ENCODE measurements around the gene GALNT11. TPM values are rescaled to one million over a fixed set of nuclear protein-coding genes. Genes with fewer than 3 reads are reported as not detected.

The GALNT11 gene
- total and polyA plus RNA-seq, 2 of the 4 experiments (the other 2 are of a cell fraction) = 24.4 to 29.3 TPM

DNA sequence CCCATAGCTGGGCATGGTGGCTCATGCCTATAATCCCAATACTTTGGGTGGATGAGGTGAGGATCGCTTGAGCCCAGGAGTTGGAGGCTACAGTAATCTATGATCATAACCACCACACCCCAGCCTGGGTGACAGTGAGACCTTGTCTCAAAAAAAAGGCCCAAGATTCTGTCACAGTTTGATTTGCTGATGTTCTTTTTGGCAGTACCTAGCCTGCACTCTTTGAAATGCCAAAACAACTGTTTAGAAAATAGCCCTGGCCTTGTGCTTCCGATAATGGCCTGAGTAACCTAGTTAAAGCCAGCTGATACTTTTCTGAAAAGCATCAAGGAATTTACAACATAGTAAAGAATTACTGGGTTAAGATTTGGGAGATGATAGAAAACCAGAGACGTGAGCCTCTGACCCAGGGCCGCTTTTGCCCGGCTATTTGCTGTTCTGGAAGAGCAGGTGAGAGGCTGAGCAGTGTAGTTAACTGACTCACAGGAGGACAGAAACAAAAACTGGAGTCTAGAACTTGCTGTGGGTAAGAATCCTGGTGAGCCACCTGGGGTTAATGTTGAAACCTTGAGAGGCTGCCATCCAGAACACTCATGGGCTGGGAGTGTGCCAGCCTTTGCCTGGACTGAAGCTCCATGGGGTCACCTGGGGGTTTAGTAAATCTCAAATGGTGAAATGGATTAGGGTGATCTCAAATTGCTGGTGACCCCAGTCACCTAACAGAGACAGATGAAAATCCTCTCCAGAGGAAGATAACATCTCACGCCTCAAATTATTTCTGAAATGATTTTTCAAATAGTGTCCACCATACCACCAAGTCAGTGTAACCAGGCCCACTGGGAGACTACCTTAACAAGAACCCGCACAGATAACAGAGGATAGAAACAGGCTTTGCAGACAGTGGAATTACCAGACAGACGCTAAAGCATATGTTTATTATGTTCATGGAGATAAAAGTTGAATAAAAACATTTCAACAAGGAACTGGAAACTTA lies 51.8 kb downstream of the GALNT11 start (continued):
- TF ChIP-seq MAZ (IDR thresholded peaks at IDR 0.05; ENCODE audit: borderline replicate concordance, low read depth, low read length) = no peak
- TF ChIP-seq RFX5 (IDR thresholded peaks at IDR 0.05; ENCODE audit: low read depth, low read length) = no peak

- no peak overlapping the region for H3K14ac ChIP-seq (replicated peaks; ENCODE audit: low read depth, low read length)
- H2BK120ac ChIP-seq (ENCODE audit: low read depth, low read length) = no peak overlapping the region
- H2BK5ac ChIP-seq (ENCODE audit: low read depth, low read length, poor library complexity, severe bottlenecking) = no peak overlapping the region
- no peak overlapping the region for H3K4me3 ChIP-seq (ENCODE audit: insufficient read depth, low read depth, low read length)
- H3K27me3 ChIP-seq (ENCODE audit: control insufficient read depth, insufficient read depth, low read length) = no peaks in the 10 kb centered on the region
- no peak overlapping the region for H3K4ac ChIP-seq (ENCODE audit: low read depth, low read length)
- H3K4me2 ChIP-seq (ENCODE audit: low read depth, low read length) = no peak overlapping the region
- no peak for DNase-seq
- no peak overlapping the region for H3K9ac ChIP-seq (ENCODE audit: low read depth, low read length)
- H2AK5ac ChIP-seq (ENCODE audit: low read depth, low read length) = no peak overlapping the region
- dilution Hi-C loops (cut with HindIII; ENCODE audit: low sequenced_read_pairs, unreplicated experiment) (no loop called here), intact Hi-C loops (cut with micrococcal nuclease) (no loop called here), in situ Hi-C loops (cut with MboI; ENCODE audit: low sequenced_read_pairs) (no loop called here)
- peaks cover 4% of the 10 kb centered on the region; the same call in 1 of the 2 replicates for H3K9me1 ChIP-seq (ENCODE audit: insufficient read depth, low read length)
- H4K8ac ChIP-seq (ENCODE audit: low read depth in 2 of 2, low read length in 2 of 2) = no peak overlapping the region
- H2BK20ac ChIP-seq (ENCODE audit: low read depth, low read length) = no peak overlapping the region
- POLR2A ChIA-PET (ENCODE audit: unreplicated experiment) = no interaction called here
- H3K23ac ChIP-seq (ENCODE audit: low read depth, low read length) = no peak overlapping the region
- no peak overlapping the region for H3K27ac ChIP-seq (ENCODE audit: insufficient read depth, low read length)
- H3K4me1 ChIP-seq (ENCODE audit: control insufficient read depth, insufficient read depth, low read length) = 0 out of 2 replicates have a peak, but pooled peaks cover 1% of the 10 kb centered on the region
- ATAC-seq (ENCODE audit: low read depth) = no peak
- CTCF ChIA-PET = interaction anchor here (0.7 kb wide), 1 partner anchor 18 kb away, joined by 3 read pairs; no protein-coding TSS in a partner anchor
- no peak overlapping the region for H2AK9ac ChIP-seq (replicated peaks; ENCODE audit: low read depth, low read length, poor library complexity)
- WGBS, 2 experiments (ENCODE audit: extremely low coverage in 2 of 2, insufficient read length in 1 of 2) = 75 to 100% methylated on average over 1 to 2 of the region's 6 CpGs
- H2AFZ ChIP-seq (replicated peaks; ENCODE audit: low read length, poor library complexity) = no peak overlapping the region
- H2BK15ac ChIP-seq (ENCODE audit: low read depth, low read length) = no peak overlapping the region
- H4K20me1 ChIP-seq (ENCODE audit: insufficient read depth, low read length) = no peaks in the 10 kb centered on the region
- no peak overlapping the region for H4K5ac ChIP-seq (ENCODE audit: low read depth, low read length)
- H3K36me3 ChIP-seq (ENCODE audit: control insufficient read depth, insufficient read depth, low read length) = no peaks in the 10 kb centered on the region
- H4K91ac ChIP-seq (ENCODE audit: insufficient read depth, low read depth, low read length) = no peak overlapping the region
- no peak overlapping the region for H3K18ac ChIP-seq (ENCODE audit: low read depth, low read length)
- no TSS peak for BruUV-seq (replicated peaks)
- H3K56ac ChIP-seq (ENCODE audit: extremely low read depth, insufficient read depth, low read length) = no peak overlapping the region
- peaks cover 6 to 15% of the 10 kb centered on the region in 2 experiments for H3K79me1 ChIP-seq (ENCODE audit: low read depth in 1 of 2, low read length in 2 of 2)
- no peaks in the 10 kb centered on the region for H3K9me3 ChIP-seq (ENCODE audit: control insufficient read depth, insufficient read depth, low read length)
- TF ChIP-seq RCOR1 (IDR thresholded peaks at IDR 0.05; ENCODE audit: insufficient replicate concordance, low read length) (no peak), CTCF (conservative IDR thresholded peaks at IDR 0.05; ENCODE audit: low read depth, low read length) (no peak), POLR2A (IDR thresholded peaks at IDR 0.05; ENCODE audit: low read depth, low read length) (no peak), RAD21 (IDR thresholded peaks at IDR 0.05; ENCODE audit: low read length) (no peak), MAFK (IDR thresholded peaks at IDR 0.05; ENCODE audit: low read depth, low read length) (no peak), SMC3 (IDR thresholded peaks at IDR 0.05; ENCODE audit: low read depth, low read length) (no peak), CEBPB (IDR thresholded peaks at IDR 0.05; ENCODE audit: low read depth, low read length) (no peak), MAZ (IDR thresholded peaks at IDR 0.05; ENCODE audit: borderline replicate concordance, low read depth, low read length) (no peak), FOS (IDR thresholded peaks at IDR 0.05; ENCODE audit: low read depth, low read length) (no peak)
- TF ChIP-seq, protein P1, sequence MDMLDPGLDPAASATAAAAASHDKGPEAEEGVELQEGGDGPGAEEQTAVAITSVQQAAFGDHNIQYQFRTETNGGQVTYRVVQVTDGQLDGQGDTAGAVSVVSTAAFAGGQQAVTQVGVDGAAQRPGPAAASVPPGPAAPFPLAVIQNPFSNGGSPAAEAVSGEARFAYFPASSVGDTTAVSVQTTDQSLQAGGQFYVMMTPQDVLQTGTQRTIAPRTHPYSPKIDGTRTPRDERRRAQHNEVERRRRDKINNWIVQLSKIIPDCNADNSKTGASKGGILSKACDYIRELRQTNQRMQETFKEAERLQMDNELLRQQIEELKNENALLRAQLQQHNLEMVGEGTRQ (IDR thresholded peaks at IDR 0.05; ENCODE audit: low read depth, low read length) = no peak
- TF ChIP-seq, protein P2, sequence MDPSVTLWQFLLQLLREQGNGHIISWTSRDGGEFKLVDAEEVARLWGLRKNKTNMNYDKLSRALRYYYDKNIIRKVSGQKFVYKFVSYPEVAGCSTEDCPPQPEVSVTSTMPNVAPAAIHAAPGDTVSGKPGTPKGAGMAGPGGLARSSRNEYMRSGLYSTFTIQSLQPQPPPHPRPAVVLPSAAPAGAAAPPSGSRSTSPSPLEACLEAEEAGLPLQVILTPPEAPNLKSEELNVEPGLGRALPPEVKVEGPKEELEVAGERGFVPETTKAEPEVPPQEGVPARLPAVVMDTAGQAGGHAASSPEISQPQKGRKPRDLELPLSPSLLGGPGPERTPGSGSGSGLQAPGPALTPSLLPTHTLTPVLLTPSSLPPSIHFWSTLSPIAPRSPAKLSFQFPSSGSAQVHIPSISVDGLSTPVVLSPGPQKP (IDR thresholded peaks at IDR 0.05; ENCODE audit: borderline replicate concordance, low read depth, low read length) = no peak
These were observed 52.6 kb downstream of the GALNT11 start for GRCh38 chr7:152078025-152078424.

Measured in IMR-90 (cell line).